Endothelial cell of umbilical vein (primary cell): ENCODE results near the gene RUNX2.

Experiments
- MYC ChIP-seq: IDR thresholded peaks from one replicate; pipeline ENCODE4 v1.6.1; 2011; ENCODE audit warnings: mild to moderate bottlenecking, low read depth, low read length
- POLR2A ChIP-seq: IDR thresholded peaks from 2 replicates; pipeline ENCODE4 v1.6.1; 2012; ENCODE audit warnings: low read depth, mild to moderate bottlenecking, control low read depth, low read length
- TF ChIP-seq, protein P1 (sequence below), 2 donors: IDR thresholded peaks; 1 replicate in 1 of 2; 2 replicates in 1 of 2; pipeline ENCODE4 v1.5.1; 2011; ENCODE audit warnings: low read length in 2 of 2, mild to moderate bottlenecking in 2 of 2, moderate library complexity in 2 of 2, control low read depth in 1 of 2, inconsistent platforms in 1 of 2, low read depth in 1 of 2; ENCODE audit not compliant: insufficient read depth in 1 of 2; ENCODE audit errors: extremely low read depth in 1 of 2
- TF ChIP-seq, protein P2 (sequence below): IDR thresholded peaks from 2 replicates; pipeline ENCODE4 v1.6.1; 2011; ENCODE audit not compliant: insufficient read depth, insufficient read length

DNA sequence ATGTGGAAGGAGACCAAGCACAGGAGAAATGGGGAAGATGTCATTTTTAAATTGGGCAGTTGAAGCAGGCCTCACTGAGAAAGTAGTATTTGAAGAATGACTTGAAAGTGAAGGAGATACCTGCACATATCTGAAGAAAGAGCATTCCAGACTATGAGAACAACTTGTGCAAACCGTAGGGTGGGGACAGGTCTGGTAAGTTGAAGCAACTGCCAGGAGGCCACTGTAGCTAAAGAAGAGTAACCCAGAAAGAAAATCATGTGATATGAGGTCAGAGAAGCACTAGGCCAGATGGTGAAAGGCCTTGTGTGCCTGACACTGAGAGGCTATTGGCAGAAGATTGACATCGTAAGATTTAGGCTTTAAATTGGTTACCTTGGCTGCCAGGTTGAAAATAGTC lies 54.3 kb downstream of the RUNX2 start:
- TF ChIP-seq, protein P1, sequence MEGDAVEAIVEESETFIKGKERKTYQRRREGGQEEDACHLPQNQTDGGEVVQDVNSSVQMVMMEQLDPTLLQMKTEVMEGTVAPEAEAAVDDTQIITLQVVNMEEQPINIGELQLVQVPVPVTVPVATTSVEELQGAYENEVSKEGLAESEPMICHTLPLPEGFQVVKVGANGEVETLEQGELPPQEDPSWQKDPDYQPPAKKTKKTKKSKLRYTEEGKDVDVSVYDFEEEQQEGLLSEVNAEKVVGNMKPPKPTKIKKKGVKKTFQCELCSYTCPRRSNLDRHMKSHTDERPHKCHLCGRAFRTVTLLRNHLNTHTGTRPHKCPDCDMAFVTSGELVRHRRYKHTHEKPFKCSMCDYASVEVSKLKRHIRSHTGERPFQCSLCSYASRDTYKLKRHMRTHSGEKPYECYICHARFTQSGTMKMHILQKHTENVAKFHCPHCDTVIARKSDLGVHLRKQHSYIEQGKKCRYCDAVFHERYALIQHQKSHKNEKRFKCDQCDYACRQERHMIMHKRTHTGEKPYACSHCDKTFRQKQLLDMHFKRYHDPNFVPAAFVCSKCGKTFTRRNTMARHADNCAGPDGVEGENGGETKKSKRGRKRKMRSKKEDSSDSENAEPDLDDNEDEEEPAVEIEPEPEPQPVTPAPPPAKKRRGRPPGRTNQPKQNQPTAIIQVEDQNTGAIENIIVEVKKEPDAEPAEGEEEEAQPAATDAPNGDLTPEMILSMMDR (IDR thresholded peaks at IDR 0.05; ENCODE audit: extremely low read depth in 1 of 2, insufficient read depth in 1 of 2, low read depth in 1 of 2, low read length in 2 of 2) = no peak
- TF ChIP-seq POLR2A (no peak), MYC (no peak)
- TF ChIP-seq, protein P2, sequence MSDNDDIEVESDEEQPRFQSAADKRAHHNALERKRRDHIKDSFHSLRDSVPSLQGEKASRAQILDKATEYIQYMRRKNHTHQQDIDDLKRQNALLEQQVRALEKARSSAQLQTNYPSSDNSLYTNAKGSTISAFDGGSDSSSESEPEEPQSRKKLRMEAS = no peak
